NCI-H748 (cell line): ENCODE measurements around the gene SERINC5.

ENCODE experiments used
- DNase-seq: peaks from one replicate; lab custom pipeline; 2025; ENCODE audit not compliant: unreplicated experiment; lab: John Stamatoyannopoulos, UW

The SERINC5 gene

DNA sequence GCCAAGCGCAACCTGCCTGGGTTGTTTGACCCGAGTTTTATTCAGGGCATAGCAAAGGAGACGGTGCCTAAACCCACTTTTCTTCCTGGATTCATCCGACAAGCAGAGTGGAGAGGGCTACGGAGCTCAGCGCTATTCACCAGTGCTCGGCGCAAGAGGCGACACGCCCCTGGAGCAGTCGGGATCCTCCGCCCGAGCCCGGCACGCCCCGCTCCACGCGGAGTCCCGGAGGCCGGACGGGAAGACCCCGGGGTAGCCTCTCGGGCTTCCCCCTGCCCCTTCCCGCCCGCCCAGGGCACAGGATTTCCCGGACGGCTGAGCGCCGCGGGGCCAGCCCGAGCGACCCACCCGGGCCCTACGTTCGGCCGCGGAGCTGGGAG is 427 bp downstream of the SERINC5 start:
- DNase-seq: peak; percentile 78

GRCh38 chr5:80254767-80255430 is 949 bp downstream of the SERINC5 start:
- DNase-seq: peak; percentile 74

- DNase-seq: no peak
These were observed 4.2 kb downstream of the SERINC5 start for GRCh38 chr5:80251636-80252035.

DNA sequence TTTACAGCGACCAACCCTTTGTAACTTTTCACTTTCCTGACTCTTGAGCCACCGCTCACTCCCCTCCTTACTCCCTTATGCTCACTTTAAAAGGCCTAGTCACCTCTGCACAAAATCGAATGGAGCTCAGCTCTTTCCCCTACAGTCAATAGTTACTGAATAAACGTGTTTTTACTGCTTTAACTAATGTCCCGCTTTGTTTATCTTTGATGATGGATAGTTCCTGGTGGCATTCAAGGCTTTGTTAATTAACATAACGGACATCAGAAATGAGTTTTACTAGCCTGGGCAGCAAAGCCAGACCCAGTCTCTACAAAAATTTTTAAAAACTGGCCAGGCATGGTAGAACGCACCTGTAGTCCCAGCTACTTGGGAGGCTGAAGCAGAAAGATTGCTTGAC is 5.0 kb downstream of the SERINC5 start:
- DNase-seq: peak; percentile 23

DNA sequence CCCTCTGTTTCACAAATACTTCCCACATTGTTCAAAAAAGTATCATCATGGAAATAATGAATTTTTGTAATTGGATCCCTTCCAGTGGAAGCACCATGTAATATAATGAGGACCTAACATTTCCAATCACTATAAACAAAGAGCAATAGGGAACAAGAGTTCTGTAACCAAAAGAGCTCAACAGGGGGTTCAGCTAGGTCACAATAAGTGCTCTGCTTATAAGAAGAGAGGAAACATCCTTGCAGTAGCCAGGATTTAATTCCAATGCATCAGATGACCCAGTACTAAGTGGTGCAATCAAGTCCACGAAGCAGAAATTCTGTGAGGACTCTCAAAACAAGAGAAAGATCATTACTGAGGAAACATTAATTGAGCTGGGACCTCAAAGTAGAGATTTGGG is 5.9 kb downstream of the SERINC5 start:
- peak; percentile 27 for DNase-seq

- DNase-seq: no peak
These were observed 7.5 kb downstream of the SERINC5 start for GRCh38 chr5:80248378-80248777.

DNA sequence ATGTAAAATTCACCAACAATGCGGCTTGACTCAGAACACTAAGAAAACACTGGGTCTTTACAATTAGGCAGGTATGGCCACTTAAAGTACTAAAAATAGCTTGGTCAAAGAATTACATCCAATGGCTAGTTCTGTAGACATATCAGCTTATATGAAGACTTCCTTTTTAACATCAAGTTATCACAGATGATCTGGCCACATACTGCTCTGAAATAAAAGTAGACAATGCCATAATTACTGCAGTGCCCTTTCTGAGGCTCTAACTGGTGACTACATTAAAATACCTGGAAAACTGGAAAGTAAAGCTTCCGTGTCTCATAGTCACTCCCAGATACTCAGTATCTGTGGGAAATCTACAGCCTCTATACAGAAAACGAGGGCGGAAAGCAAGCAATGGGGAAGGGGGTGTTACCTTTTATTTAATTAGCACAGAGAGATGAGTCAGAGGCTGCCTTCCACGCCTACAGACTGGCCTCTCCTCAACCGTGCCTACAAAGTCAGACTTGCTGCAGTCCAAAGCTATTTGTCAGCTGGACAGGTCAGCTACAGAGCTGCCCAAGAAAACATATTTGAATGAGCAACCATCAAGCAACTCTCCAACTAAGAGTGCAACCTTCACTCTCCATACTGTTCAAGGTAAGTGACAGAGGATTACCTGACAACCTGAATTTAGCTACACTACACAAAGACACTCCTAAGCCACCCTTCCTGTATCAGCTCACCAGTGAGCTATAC is 8.7 kb downstream of the SERINC5 start:
- peak; percentile 95 for DNase-seq

DNA sequence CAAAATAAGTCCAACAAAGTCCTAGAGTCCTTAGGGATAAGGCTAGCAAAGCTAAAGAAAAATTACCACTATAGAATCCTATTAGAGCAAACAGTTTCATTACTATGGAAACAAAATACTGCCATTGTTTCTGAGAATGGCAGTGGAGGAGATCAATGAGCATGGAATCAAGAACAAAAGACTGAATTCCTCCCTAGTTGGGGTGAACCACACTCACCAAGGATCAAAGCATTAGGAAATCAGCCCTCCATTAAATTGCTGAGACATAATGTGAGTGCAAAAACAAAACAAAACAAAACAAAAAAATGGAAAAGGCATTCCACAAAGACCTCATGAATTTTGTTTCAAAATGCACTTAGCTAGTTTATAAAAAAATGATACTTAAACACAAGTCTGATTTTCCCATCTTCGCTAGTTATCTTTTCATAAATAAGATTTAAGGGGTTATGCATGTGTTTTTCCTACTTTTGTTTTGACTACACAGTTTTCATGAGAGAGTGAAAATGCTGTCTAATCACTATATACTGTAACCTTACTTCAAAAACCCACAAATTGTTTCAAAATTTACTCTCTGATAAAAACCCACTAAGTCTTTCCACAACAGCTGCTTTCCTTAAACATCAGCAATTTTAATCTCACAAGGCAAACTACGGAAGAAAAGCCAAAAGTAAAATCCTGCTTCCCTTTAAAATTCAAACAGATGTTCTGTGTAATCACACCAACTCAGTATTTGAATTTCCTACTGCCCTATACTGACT is 9.7 kb downstream of the SERINC5 start:
- DNase-seq: peak; percentile 88

DNA sequence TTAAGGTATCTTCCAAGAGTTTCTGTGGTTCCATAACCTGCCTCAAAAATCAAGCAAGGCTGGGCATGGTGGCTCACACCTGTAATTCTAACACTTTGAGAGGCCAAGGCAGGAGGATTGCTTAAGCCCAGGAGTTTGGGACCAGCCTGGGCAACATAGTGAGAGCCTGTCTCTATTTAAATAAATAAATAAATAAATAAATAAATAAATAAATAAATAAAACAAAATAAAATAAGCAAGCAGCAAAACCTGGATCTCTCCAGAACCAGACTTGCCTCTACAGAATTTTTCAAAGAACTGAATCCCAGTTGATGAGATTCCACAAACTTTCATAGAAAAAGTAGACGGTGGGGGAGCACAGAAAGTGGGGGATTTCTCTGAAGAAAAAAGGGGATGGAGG is 12.3 kb downstream of the SERINC5 start:
- no peak for DNase-seq

- DNase-seq: no peak
These were observed 13.0 kb downstream of the SERINC5 start for GRCh38 chr5:80242849-80243248.

DNA sequence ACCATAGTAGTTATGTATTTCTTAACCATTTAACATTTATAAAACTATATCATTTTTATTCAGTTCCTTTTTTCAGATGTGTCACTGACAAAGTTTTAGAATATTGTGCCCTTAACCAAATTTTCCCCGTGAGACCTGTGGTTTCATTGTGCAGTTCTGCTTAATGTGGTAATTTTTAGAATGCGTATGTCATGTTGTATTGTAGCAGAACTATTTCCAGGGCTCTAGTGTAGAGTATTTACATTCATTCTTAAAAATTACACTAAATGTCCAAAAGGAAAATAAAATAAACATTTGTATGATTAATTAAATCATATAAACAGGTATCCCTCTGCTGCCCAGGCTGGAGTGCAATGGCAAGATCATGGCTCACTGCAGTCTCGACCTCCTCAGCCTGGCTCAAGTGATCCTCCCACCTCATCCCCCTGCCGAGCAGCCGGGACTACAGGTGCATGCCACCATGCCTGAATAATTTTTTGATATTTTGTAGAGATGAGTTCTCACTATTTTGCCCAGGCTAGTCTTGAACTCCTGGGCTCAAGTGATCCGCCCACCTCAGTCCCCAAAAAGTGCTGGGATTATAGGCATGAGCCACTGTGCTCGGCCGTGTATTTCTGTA is 15.4 kb downstream of the SERINC5 start:
- DNase-seq: no peak

DNA sequence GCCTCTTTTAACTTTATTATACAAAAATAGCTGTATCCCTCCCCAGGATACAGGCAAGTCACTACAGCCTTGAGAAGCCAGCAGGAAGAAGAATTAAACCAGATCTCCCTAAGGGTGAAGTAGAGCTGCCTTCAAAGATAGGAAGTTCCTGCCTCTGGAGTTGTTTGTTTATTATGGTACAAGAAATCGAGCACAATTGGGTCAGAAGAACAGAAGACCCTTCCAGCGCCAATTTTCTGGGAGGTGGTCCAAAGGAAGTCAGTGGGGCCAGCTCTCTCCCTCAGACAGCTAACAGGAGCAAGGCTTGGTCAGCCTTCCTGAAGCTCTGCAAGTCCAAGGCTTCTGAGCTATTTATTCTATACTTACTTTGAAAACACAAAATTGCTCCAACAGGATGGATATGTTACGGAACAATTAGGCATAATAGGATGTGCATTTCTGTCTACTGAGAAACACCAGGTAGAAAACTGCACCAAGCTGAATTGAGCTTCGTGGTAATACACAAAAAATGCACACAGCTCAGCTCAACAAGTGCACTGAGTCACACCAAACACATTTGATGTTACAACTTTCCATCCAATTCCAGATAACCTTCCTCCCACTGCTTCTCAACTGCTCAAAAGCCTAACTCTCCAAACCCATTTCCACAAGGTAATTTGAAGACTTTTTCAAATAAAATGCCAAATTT is 16.0 kb downstream of the SERINC5 start:
- DNase-seq: no peak

- DNase-seq: peak; percentile 92
These were observed 16.8 kb downstream of the SERINC5 start for GRCh38 chr5:80238778-80239679.

DNA sequence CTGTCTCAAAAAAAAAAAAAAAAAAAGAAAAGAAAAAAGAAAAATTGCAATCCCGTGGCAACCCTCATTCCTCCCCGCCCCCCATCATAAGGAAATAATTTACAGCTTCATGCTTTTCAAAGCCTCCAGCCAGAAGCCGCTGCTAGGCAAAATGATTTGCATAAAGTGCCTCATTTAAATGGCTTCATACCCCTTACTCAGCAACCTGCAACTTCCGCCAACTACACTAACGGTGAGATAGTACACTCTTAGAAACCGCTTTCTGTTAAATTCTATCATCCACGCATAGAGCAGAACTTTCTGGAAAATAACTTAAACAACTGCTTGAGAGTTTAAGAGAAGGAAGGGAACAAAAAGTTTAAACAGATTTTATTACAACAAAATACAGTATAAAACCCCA is 17.8 kb downstream of the SERINC5 start:
- no peak for DNase-seq

- no peak for DNase-seq
These were observed 18.6 kb downstream of the SERINC5 start for GRCh38 chr5:80237243-80237642.

- no peak for DNase-seq
These were observed 21.5 kb downstream of the SERINC5 start for GRCh38 chr5:80234116-80234948.

- no peak for DNase-seq
These were observed 24.2 kb downstream of the SERINC5 start for GRCh38 chr5:80231693-80232092.

DNA sequence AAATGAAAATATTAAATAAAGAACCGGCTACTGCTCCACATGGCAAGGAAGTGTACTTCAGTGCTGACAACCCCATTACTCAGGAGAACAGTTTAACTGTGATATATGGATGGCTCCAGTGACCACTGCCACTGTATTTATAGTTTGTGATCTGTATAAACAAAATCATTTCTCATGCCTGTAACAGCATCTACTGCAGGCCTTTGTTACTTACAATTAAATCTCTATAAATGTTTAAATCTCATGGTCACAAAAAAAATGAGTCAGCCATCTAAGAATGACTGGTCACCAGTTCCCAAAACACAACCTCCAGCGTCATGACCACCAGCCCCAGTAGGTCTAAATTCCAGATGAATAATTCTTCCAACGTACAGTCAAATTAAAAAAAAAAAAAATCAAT is 24.6 kb downstream of the SERINC5 start:
- no peak for DNase-seq
